LNCaP clone FGC (cell line): ENCODE data around the gene CCN6.
"Not testable (repeated sequence)": the region's sequence is repeated elsewhere in the genome, so short reads cannot be mapped to it uniquely, and the experiment has no call there.

Experiments used
- DNase-seq: peaks from one replicate; pipeline ENCODE4 v3.0.0-alpha.2; 2011; ENCODE audit warnings: low read depth
- H3K4me3 ChIP-seq: 2 replicates; pipeline ENCODE4 v1.5.1; 2011; ENCODE audit warnings: mild to moderate bottlenecking, low read depth, low read length, control low read depth
- CTCF ChIP-seq: IDR thresholded peaks from 2 replicates; pipeline ENCODE4 v1.5.1; 2012; ENCODE audit warnings: mild to moderate bottlenecking; ENCODE audit not compliant: control insufficient read depth, insufficient read depth; ENCODE audit errors: extremely low read depth

Gene CCN6

DNA sequence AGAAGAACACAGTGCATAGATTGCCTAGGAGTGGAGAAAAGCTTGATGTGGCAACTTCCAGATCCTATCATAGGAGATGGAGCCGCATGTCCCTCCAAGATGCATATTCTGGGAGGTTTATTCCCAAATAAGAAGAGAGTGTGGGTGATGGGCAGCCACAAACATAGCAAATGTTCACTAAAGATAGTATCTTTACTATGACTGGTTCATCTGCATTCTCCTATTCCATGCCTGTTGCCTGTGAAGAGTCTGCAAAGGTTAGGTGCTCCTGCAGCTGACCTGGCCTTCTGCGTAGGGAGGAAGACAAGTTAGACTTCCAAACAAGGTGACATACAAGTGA, 14.5 kb upstream of the CCN6 start:
- TF ChIP-seq CTCF: no peak
- no peak for DNase-seq
- H3K4me3 ChIP-seq: no peak overlapping the region

GRCh38 chr6:112040956-112041355, 12.9 kb upstream of the CCN6 start:
- no peak for DNase-seq
- no peak for TF ChIP-seq CTCF

GRCh38 chr6:112041535-112041934, 12.4 kb upstream of the CCN6 start:
- DNase-seq: no peak
- no peak overlapping the region for H3K4me3 ChIP-seq
- TF ChIP-seq CTCF: no peak

More at GRCh38 chr6:112040956-112041355, 12.9 kb upstream of the CCN6 start:
- H3K4me3 ChIP-seq: no peak overlapping the region

- H3K4me3 ChIP-seq: peak overlapping the region; percentile 54
- peak; percentile 74 for DNase-seq
- peak; percentile 86 for TF ChIP-seq CTCF
Measured at GRCh38 chr6:112043032-112044007, 10.6 kb upstream of the CCN6 start.

- no peak for TF ChIP-seq CTCF
- no peak for DNase-seq
- no peak overlapping the region for H3K4me3 ChIP-seq
Measured at GRCh38 chr6:112044196-112044595, 9.7 kb upstream of the CCN6 start.

- TF ChIP-seq CTCF: no peak
- H3K4me3 ChIP-seq: no peak overlapping the region
- DNase-seq: no peak
Measured at GRCh38 chr6:112044856-112045255, 9.0 kb upstream of the CCN6 start.

DNA sequence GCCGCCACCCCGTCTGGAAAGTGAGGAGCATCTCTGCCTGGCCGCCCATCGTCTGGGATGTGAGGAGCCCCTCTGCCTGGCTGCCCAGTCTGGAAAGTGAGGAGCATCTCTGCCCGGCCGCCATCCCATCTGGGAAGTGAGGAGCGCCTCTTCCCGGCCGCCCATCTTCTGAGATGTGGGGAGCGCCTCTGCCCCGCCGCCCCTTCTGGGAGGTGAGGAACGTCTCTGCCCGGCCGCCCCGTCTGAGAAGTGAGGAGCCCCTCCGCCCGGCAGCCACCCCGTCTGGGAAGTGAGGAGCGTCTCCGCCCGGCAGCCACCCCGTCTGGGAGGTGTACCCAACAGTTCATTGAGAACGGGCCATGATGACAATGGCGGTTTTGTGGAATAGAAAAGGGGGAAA, 6.4 kb upstream of the CCN6 start:
- DNase-seq, H3K4me3 ChIP-seq: not testable (repeated sequence)
